Cerebellar cortex (tissue), 1 donor: ENCODE data around the gene AKTIP.
"Not testable (repeated sequence)": the region's sequence is repeated elsewhere in the genome, so short reads cannot be mapped to it uniquely, and the experiment has no call there.

ENCODE experiments used
- DNase-seq: peaks from one replicate; pipeline ENCODE4 v3.0.0-alpha.2; 2015; ENCODE audit warnings: low spot score

AKTIP gene

GRCh38 chr16:53515811-53516210, 12.8 kb upstream of the AKTIP start:
- no peak for DNase-seq

DNA sequence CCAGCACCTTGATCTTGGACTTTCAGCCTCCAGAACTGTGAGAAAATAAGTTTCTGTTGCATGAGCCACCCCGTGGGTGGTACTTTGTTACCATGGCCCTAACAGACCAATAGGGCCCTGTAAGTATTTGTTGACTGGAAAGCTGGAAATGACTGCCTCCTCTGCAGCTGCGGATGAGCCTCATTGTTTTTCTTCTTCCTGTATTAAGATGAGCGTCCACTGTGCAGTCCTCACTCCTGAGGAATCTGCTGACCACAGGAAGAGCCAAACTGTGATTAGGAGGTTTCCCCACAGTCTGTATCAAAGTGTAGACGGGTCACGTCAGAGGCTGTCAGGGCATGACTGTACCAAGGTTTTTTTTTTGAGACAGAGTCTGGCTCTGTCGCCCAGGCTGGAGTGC, 12.2 kb upstream of the AKTIP start:
- DNase-seq, result no peak

DNA sequence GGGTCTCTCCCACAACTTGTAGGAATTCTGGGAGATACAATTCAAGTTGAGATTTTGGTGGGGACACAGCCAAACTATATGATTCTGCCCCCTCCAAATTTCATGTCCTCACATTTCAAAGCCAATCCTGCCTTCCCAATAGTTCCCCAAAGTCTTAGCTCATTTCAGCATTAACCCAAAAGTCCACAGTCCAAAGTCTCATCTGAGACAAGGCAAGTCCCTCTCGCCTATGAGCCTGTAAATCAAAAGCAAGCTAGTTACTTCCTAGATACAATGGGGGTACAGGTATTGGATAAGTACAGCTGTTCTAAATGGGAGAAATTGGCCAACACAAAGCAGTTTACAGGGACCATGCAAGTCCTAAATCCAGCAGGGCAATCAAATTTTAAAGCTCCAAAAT, 9.8 kb upstream of the AKTIP start:
- DNase-seq, result not testable (repeated sequence)

DNA sequence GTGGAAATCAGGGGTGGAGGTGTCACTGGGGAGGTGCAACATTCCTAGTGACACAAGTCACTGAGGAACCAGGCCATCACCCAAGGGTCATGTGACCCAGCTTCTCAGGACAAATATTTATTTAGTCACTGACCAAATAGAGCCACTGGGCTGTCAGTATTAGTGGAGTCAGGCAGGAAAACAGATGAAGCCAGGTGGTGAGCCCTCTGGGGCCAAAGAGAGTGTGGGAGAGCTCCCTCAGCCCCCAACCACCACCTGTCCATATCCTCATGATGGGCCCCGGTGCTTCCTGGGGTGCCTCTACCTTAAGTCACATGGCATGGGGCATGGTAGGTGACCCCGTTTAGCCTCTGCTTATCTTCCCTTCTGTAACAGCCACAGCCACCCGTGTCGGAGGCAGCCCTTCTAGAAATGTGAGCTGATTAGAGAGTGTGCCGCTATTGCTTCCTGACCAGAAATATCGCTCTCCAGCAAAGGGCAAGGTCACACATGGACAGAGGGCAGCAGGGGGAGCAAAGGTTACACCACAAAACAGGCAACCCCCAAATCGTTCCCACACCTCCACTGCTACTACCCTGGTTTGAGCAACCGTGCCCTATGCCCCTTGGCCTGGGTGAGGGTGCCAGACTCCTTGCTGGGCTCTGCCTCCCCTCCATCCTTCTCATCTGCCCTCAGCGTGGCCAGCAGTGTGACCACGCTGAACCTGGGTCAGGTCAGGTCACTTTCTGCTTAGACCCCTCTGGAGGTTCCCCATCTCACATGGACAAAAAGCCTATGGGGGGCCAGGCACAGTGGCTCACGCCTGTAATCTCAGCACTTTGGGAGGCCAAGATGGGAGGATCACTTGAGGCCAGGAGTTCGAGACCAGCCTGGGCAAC, 8.6 kb upstream of the AKTIP start:
- no peak for DNase-seq

DNA sequence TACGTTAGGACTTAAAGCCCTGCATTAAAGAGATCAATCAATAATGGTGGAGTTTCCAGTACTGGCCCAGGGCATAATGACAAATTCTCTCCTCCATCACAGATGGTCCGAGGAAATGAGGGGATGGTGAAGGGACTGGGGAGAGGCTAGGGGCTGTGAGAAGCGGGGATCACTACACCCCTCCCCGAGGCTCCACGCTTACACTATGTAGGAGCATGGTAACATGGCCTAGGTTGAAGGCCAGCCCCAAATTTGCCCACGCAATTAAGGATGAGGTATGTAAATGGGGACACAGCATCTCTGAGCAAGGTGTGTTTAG, 8.0 kb upstream of the AKTIP start:
- DNase-seq, result no peak

- DNase-seq, result no peak
Measured at GRCh38 chr16:53510704-53511070, 7.7 kb upstream of the AKTIP start.

GRCh38 chr16:53509906-53510703, 7.1 kb upstream of the AKTIP start:
- peak; percentile 76 for DNase-seq

DNA sequence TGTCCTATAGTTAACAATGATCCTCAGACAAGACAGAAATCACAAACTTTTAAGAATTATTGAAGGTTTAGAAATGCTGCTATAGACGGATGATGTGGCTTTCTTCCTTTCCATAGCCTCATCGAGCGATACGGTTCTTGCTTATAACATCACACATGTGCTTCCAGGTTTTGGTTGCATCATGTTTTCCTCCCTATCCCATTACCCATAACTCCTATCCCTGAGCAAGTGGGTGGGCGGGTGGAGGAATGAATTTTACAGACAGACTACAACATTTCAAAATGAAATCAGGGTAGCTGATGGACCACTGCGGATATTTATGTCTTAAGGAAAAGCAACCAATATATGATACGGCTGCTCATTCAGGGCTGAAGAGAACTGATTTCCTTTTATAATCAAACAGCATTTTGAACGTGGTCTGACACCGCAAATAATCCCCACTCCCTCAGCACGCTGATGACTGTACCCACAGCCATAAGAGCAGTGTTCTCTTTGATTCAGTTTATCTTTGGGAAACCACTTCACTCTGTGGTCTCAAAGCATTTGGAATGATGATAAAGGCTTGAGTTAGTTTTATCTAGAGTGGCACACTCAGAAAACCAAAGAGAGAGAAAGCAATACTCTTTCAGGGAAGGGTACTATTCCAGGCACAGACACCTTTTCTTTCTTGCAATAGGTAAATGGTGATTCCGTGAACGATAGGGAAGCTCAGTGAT, 4.6 kb upstream of the AKTIP start:
- DNase-seq, result no peak

GRCh38 chr16:53506254-53506653, 3.2 kb upstream of the AKTIP start:
- no peak for DNase-seq

DNA sequence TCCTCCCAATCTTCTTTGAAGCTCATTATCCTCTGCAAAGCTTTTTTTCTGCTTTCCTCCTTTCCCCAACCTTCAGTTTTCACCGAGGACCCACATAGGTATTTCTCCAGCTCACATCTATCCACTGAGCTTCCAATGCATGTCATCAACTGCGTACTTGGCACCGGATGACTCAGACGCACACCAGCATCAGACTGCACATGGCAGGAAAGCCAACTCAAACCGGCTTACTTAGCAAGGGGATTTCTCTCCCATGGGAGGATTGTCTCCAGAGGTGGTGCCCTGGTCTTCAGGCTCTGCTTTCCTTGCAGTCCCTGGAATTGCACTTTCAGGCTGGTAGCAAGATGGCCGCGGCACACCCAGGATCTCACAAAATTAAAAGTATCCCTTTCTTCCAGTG, 1.7 kb upstream of the AKTIP start:
- no peak for DNase-seq

DNA sequence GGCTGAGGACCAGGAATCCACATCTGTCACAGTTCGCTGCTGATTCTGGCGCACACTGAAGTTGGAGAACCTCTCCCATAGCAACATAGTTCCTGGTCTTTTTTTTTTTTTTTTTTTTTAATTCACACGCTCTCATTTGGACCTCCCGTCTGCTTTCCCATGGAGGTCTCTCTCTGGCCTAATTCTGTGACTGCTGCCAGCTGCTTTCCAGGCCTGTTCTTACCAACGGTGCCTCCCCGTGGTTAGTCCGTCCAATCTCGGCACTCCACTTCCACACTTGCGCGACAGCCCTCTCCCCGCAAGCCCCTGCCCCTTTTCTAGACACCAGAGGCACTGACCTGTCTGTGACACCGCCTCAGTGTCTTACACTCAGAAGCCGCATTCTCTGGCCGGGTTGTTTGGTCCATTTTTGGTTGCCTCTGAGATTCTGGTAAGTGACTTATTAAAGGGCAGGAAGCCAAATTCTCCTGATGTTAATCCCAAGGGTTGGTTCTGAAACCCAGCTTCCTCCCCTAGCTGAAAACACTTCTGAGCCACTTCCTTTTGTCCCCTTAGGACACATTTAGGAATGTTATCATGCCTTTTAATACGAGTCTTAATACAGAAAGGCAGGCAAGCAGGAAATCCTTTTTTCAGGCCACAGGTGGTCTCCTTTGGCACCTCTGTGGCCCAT, 1.1 kb upstream of the AKTIP start:
- DNase-seq, result peak; percentile 47

GRCh38 chr16:53503270-53503923, 388 bp upstream of the AKTIP start:
- peak; percentile 100 for DNase-seq

DNA sequence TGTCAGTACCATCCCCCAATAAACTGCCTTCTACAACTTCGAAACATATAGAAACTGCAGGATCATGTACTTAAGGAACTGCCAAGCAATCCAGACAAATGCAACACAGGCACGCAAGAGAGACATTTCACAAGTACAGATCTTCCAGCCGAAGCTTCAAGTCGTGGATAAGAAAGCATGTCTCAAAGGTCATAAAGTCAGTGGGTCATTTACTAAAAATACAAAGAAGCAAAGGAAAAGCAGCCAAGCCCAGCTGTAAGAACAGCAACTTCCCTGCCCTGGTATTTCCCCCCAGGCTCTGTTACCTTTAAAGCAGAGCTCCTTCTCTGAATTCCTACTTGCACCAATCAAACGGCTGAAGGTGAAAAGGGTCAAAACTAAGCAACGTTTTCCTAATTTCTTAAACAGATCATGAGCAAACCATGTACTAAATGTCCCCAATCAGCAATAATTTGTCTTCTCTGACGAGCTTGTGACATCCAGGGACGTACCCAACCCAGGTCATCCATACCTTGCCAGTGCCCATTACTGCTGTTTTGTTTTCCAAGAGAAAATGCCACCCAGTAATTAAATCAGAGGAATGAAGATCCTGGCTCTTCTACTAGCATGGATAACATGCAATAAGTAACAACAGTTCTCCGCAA, 1.7 kb downstream of the AKTIP start:
- no peak for DNase-seq

- no peak for DNase-seq
Measured at GRCh38 chr16:53498984-53499383, 4.0 kb downstream of the AKTIP start.

DNA sequence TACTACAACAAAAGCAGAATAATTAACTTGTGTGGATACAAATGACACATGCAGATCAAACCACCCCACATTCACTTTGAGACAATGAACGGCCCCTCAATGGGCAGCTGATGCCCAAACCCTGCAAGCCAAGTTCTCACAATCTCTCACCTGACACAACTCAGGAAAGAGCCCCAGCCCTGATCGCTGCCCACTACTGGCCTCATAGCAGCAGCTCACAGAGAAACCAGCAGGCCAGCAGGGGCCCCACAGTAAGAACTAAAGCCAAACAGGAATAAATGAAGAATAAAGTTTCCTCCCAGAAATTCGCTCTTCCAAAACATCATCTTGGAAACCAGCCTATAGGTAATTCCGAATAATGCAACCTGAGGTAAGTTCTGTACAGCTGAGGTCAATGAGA, 7.7 kb downstream of the AKTIP start:
- no peak for DNase-seq

DNA sequence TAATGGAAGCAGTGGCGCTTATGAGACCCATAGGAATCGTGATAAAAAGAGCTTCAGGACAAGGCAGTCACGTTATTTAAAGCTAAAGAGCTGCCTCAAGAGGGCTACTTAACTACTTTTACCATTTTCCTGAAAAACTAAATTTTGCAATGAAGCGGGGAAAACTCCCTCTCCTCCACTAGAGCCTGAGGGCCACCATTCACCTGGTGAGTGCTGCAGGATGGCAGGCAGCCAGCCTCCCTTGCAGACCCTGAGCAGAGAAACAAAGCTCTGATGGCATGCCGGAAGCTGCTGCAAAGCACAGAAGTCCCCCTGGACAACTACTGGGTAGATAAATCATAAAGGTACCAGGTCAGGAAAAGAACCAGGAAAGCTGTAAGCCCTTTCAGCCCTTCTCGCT, 8.4 kb downstream of the AKTIP start:
- DNase-seq, result no peak

GRCh38 chr16:53492503-53492902, 10.5 kb downstream of the AKTIP start:
- no peak for DNase-seq

DNA sequence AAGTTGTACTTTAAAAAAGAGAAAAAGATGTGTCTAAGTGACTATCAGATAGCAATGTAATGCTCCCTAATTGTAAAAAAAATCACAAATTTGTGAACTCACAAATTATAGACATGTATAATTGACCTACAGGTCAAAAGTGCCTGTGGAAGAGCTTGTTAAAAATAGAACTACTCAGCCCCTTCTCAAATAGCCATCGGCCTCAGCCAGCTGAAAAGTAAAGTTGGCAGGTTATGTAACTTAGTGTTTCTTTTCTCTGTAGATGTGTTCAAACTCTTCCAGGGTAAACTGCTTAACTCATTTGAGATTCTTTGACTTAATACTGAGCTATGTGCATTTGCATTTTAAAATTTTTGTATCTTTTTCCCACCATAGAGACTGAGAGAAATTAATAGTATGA, 13.3 kb downstream of the AKTIP start:
- no peak for DNase-seq

GRCh38 chr16:53486230-53486629, 16.8 kb downstream of the AKTIP start:
- no peak for DNase-seq

DNA sequence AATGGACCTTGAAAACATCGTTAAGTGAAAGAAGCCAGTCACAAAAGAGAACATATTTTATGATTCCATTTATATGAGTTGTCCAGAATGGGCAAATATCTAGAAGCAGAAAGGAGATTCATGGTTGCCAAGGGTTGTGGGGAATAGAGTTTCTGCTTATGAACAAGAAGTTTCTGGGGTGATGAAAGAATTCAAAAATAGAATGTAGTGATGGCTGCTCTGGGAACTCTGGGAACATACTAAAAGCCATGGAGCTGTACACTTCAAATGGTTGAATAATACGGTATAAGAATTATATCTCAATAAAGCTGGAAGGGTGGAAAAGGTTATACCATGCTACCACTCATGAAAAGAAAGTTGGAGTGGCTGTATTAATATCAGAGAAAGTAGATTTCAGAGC, 18.5 kb downstream of the AKTIP start:
- DNase-seq, result no peak

GRCh38 chr16:53482123-53482522, 20.9 kb downstream of the AKTIP start:
- DNase-seq, result no peak
